Left renal cortex interstitium (tissue), 4 donors: ENCODE data around the gene ERMARD. TPM values are rescaled to one million over a fixed set of nuclear protein-coding genes. Genes with fewer than 3 reads are reported as not detected.

Experiments
- DNase-seq, 4 donors: peaks; one replicate each; pipeline ENCODE4 v3.0.0-alpha.2; 2013; ENCODE audit warnings: low read depth in 4 of 4, low spot score in 2 of 4, missing footprints in 1 of 4
- polyA plus RNA-seq, 4 donors: library from polyadenylated mRNA; unstranded; fragments of 120-200 nt; gene quantifications; one replicate each; pipeline ENCODE4 v1.2.1, GENCODE V29; 2013; ENCODE audit not compliant: insufficient read length in 4 of 4

Gene ERMARD
- polyA plus RNA-seq, 4 donors = 31.2 to 63.2 (median 43.3) TPM

DNA sequence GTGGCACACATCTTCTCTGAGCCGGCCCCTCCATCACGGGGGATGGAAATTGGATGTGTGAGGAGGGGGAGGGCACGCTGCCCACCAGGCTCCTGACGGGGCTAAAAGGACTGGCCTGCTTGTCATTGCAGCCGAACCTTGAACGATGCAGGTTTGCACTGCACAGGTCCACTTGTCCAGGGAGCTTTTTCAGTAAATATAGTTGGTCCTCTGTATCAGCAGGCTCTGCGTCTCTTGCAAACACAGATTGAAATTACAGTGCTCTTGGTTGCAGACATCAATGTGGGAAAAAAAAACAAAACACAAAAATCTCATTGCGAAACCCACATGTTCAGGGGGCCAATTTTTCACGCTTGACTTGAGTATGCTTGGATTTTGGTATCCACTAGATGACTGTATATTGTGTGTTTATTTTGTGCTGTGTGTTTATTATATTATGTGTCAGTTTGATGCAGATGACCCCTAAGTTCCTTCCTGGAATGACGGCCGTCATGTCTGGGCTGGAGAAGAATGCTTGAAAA is 29.2 kb downstream of the ERMARD start:
- DNase-seq = no peak

GRCh38 chr6:169782966-169783365 is 31.5 kb downstream of the ERMARD start:
- DNase-seq = no peak

DNA sequence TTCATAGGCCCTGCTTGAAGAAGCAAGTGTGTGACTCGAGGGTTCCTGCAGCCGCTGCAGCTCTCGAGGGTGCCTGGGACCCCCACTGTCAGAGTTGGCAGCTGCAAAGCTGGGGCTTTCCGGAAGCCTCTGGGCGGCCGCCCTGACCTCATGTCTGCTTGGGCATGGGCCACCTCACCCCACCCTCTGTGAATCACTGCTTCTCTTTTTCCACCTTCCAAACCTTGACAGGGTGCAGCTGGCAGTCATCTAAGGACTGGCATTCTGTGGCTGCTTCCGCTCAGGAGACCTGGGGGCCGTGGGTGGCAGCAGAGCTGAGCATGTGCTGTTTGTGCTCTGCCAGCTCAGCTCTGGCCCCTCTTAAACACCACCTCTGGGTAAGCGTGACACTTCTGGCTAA is 32.0 kb downstream of the ERMARD start:
- DNase-seq = no peak

- no peak for DNase-seq
Observed at GRCh38 chr6:169783971-169784820, 32.8 kb downstream of the ERMARD start.

GRCh38 chr6:169784821-169785340 is 33.5 kb downstream of the ERMARD start:
- no peak for DNase-seq

- no peak for DNase-seq
Observed at GRCh38 chr6:169785566-169785965, 34.1 kb downstream of the ERMARD start.

DNA sequence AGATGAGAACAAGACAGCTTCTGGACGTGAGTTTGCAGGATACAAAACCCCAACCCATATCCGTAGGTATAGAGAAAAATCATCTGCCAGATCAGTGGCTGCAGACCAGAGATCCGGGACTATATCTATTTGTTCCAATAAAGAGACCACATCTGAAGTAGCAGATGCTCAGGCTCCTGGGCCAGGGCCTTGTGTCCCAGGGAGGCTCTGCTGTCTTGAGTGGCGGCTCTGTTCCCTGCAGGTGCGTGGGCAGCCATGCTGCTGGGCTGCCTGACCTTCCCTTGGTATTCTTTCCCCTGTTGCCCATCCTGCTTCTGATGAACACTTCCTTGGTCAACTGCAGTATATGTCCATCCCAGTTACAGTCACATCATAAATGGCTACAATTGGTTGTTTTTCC is 34.9 kb downstream of the ERMARD start:
- no peak for DNase-seq

DNA sequence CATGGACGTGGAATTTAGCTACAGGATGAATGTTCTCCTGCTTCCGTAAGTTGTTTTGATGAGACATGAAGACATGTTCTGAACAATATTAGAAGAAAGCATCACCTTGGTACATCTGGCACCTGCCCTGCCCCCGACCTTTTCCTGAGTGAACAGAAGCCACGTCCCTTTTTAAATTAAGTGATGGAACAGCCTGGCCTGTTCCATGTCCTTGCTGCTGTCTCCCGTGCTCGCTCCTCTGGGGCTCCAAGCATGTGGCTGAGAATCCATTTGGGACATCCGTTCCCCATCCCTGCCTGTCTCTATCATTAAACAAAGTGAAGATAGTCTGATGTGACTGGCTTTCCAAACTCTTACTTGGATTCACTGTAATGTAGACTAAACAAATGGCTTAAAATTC is 36.4 kb downstream of the ERMARD start:
- DNase-seq = no peak

DNA sequence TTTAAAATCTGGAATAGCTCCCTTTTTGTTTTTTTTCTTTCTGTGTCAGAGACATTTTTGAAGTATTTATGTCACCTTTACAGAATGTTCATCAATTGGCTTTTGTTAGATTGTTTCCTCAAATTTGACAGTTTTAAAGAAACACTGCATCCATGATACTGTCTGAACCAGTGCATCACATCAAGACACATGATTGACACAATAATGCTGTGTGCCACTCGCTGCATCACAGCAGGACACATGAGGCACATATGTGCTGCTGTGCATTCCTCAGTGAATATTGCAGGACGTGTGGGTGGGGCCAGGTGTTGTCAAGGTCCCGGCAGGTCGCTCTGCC is 37.4 kb downstream of the ERMARD start:
- DNase-seq = no peak

DNA sequence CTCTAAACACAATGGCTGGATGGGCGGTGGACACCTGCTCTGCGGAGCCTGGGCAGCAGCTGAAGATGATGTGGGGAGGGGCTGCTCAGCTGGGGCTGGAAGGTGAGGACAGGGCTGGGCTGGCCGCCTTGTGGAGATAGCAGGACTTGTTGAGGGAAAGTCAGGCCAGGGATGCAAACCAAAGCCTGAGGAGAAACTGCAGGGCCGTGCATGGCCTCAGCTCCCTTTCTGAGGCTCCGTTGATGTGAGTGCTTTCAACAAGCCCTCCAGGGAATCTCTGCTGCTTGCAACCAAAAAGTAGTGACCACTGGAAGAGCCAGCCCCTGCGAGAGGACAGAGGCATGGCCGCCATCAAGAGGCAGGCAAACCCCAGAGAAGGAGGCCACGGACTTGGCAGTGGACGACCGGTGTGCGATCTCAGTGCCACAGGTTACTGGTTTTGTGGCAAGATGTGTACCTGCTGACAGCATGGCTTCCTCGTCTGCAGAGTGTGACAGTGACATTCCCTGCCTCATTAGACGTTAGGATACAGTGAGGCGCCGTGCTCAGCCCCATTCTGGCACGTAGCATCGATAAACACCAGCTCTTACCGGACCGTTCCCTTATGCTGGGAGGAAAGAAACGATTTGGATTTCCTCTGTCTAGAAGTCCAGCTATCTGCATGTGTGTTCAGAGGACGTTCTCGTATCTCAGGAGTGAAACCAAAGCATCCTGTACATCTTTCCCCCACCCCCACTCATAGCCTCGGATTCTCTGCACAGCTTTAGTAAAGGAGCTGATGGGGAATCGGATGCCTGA is 37.9 kb downstream of the ERMARD start:
- DNase-seq = no peak

DNA sequence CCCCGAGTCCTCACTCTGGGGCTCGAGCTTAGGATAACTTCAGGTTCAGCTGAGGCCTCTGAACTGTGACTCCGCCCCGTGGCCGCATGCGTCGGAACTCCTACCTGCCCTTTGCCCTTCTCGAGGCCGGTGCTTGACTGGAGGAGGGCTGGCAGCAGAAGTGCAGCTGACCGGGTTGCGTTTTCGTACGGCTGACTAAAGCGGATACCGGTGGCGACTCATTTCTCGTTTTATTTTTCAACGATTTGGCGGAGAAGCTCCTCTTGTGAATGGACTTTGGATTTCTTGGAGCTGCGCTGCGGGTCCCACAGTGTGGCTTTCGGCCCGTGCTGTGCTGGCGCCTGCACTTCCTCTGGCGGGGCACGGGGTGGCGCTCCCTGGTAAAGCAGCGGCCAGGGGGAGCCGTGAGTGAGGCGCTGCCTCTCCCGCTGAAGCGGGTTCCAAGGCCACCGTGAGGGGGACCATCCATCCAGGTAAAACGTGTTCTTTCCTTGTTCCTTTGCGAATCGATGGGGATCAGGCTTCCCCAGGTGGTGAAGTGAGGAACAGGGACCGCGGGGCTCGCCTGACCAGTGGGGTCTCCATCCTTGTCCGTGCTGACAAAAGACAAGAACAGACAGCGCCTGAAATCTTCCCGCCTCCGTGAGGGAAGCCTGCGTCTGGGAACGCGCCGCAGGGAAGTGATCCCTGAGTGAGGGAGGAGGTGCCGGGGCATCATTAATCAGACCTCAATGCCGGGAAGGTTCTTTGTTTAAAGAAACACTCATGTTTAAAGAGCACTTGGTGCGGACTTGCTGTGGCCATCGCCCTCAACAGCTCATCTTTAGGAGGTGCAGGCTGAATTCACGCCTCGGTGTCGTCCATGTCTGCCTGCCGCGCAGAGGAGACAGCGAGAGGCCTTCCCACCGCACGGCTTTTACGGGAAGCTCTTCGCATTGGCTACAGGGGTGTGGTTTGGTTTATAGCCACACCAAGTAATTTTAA is 38.8 kb downstream of the ERMARD start:
- peak in 3 of 4 donors; percentile 63 to 70 (median 63) for DNase-seq

- DNase-seq = no peak
Observed at GRCh38 chr6:169791721-169792131, 40.3 kb downstream of the ERMARD start.

DNA sequence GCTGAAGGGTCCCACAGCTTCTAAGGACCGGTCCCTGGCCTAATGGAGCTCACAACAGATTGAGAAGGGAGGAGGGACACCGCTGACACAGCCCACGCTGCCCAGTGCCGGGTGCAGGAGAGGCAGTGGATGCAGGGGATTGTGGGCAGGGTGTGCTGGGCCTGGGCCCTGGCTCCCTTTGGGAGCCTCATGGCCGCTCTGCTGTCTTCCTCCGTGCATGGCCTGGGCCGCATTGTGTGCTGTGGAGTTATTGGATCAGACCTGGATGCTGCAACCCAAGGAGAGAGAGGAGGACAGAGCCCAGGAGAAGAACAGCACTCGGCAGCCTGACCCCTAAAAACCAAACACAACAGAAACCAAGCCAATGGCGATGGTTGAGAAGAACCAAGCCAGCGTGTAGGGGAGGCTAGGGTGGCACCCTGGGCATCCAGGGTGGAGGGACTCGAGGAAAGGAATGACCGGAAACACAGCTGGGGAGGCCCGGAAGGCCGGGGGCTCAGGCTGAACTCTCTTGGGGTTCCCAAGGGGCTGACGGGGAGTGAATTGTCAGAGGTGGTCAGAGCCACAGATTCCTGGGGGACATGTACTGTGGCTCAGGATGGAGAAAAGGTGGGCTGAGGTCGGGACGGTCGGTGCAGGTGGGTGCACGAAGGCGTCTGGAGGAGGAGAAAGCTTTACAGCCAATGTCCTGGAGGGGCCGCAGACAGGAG is 41.0 kb downstream of the ERMARD start:
- no peak for DNase-seq

DNA sequence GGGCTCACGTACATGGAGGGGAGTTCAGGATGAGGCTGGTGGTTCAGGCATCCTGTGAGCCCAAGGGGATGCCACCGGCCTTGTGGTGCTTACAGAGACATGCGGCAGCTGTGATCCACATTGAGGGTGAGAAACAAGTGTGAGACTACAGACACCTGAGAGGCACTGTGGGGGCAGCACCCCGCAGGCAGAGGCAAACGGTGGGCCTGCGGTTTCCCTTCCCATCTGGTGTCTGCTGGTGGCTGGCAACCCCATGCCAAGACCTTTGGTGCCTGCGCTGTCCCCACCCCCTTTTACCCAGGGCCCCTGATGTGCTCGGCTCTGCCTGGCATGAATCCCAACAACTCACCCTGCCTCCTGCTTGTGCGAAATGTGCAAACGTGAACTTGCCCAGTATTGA is 42.0 kb downstream of the ERMARD start:
- no peak for DNase-seq

DNA sequence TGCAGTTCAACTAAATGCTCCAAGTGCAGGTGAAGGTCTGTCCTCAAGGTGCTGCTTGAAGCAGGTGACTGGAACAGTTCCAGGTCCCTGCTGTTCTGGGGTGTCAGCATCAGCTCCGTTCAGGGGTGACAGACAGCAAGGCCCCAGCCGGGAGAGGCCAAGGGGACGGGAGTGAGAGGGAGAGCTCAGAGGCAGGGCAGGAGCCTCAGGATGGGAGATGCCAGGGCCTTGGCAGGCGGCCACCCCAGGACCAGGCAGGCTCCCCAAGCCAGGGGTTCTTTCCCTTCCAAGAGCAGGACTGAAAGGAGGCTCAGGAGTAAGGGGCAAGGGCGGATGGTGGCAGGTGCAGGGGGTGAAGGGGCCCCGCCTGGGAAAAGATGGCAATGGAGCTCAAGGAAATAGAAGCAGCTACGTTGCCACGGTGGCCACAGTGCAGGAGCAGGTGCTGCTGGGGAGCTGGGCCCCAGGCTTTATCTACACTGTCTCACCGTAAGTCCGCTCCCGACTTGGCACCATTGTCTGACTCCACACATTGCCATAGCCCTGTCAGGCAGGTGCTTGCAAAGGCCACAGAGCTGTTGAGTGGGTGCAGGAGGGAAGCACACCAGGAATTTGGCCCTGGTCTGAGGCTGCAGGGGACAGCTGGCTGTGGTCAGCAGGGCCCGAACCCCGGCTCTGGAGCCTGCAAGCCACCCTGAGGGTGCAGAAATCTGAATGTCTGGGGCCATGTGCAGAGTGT is 43.1 kb downstream of the ERMARD start:
- DNase-seq = no peak

DNA sequence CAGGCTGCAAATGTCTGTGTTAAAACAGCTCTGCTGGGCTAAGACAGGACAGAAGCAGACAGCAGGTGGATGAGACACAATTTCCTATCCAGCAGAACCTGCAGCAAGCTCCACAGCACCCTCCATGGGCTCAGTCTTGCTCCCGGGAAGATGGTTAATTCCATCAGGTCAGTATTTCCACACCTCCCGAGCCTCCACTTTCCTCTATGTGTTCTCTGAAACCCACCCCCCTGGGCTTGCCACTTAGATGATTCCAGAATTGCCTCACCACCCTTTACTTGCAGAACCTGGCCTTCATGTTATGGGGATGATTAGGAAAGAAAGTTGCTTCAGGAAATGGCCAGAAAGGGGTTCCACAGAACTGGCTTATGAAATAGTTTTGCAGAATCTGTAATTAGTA is 43.8 kb downstream of the ERMARD start:
- DNase-seq = no peak

DNA sequence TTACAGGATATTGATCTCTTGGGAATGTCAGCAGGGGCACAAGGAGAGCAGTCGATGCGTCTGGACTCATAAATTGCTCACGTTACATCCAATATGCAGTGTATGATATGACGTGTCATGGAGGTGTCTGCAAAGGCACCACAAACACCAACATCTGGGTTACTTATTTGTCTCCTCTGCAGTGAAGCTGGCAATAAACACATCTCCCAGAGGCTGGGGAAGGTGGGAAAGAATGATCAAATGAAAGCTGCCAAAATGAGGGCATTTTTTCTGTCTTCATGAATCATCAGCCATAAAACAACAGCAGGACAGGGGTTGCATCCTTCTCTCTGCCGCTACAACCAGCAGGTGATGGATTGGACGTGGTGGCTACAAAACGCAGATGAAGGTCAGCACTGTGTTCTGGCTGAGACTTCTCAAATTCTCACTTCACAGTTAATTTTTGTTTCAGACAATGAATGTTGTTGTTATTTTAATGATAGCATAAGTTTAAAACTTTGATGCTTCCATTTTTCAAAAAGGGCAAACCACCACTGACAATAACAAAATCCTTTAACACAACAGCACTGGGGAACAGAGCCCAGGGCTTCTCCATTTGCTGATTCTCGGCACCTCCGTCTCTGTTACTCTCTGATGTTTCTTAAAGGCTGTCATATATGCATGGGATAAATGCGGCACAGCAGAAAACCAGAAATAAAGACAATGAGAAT is 47.5 kb downstream of the ERMARD start:
- DNase-seq = no peak

- no peak for DNase-seq
Observed at GRCh38 chr6:169799474-169799926, 48.1 kb downstream of the ERMARD start.
